DOHH2 (cell line): Measurements from ENCODE around the gene KIAA1549.

Experiments
- CTCF ChIP-seq: fragments of 200-600 bp; sonication (generic); IDR thresholded peaks from one replicate; pipeline ENCODE4 v1.5.1; 2014; ENCODE audit warnings: antibody characterized with exemption, mild to moderate bottlenecking, low read depth, low read length; ENCODE audit not compliant: poor library complexity, severe bottlenecking
- EZH2phosphoT487 ChIP-seq: fragments of 200-600 bp; sonication (generic); IDR thresholded peaks from 2 replicates; pipeline ENCODE4 v1.6.1; 2017; ENCODE audit warnings: borderline replicate concordance, mild to moderate bottlenecking, antibody characterized with exemption, low read length, moderate library complexity, mixed read lengths

GRCh38 chr7:138814816-138815332 is 166.3 kb downstream of the KIAA1549 start:
- TF ChIP-seq CTCF = no peak
- TF ChIP-seq EZH2phosphoT487 = no peak
